ENCODE data around the gene TTYH2.

DNA sequence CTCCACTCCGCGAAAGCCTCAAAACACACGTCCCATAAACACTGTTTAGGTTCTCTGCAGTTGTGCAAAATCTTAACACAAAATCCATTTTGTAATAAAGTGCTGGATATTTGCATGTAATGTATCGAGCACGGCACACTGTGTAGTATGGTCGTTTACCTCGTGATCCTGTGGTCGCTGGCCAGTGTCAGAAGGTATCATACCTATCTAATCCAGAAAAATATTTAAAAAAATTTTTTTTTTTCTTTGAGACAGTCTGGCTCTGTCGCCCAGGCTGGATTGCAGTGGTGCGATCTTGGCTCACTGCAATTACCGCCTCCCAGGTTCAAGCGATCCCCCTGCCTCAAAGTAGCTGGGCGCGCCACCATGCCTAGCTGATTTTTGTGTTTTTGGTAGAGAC lies 8.9 kb upstream of the TTYH2 start:
- TF ChIP-seq CTCF (IDR thresholded peaks at IDR 0.05) (no peak), POLR2A (IDR thresholded peaks at IDR 0.05) (no peak)
